Bronchial epithelial cell (primary cell): Measurements from ENCODE around the gene SMIM45.
"Not testable (repeated sequence)": the region's sequence is repeated elsewhere in the genome, so short reads cannot be mapped to it uniquely, and the experiment has no call there.

Source experiments
- DNase-seq: peaks from one replicate; pipeline ENCODE4 v3.0.0-alpha.2; 2010; ENCODE audit warnings: low read depth
- FAIRE-seq: peaks from 2 replicates; lab custom pipeline; 2011; peaks lifted over from hg19 to GRCh38; lab: Jason Lieb, UNC
- H3K27me3 ChIP-seq: 2 replicates; pipeline ENCODE4 v1.5.1; 2011; ENCODE audit warnings: low read length; ENCODE audit not compliant: control insufficient read depth, insufficient read depth
- H3K36me3 ChIP-seq: 2 replicates; pipeline ENCODE4 v1.5.1; 2011; ENCODE audit warnings: low read length; ENCODE audit not compliant: control insufficient read depth, insufficient read depth
- H3K4me3 ChIP-seq: 2 replicates; pipeline ENCODE4 v1.5.1; 2011; ENCODE audit warnings: mild to moderate bottlenecking, low read depth, low read length, control low read depth
- CTCF ChIP-seq: IDR thresholded peaks from 2 replicates; pipeline ENCODE4 v1.5.1; 2011; ENCODE audit warnings: mild to moderate bottlenecking, moderate library complexity, low read length, control low read depth, inconsistent platforms; ENCODE audit not compliant: insufficient read depth, severe bottlenecking

SMIM45 gene

GRCh38 chr22:41947424-41948080 lies 4.4 kb upstream of the SMIM45 start:
- DNase-seq (no peak), FAIRE-seq (no peak)
- Histone ChIP-seq H3K4me3 (no peak overlapping the region), H3K27me3 (no peaks in the 10 kb centered on the region), H3K36me3 (no peaks in the 10 kb centered on the region)
- no peak for TF ChIP-seq CTCF

GRCh38 chr22:41948142-41948541 lies 3.8 kb upstream of the SMIM45 start:
- FAIRE-seq (no peak), DNase-seq (no peak)
- TF ChIP-seq CTCF = no peak
- H3K27me3 ChIP-seq = no peaks in the 10 kb centered on the region
- H3K36me3 ChIP-seq = no peaks in the 10 kb centered on the region
- H3K4me3 ChIP-seq = no peak overlapping the region

- H3K27me3 ChIP-seq, FAIRE-seq, H3K4me3 ChIP-seq, H3K36me3 ChIP-seq, DNase-seq: not testable (repeated sequence)
Observed at GRCh38 chr22:41948928-41949296, 3.0 kb upstream of the SMIM45 start.

GRCh38 chr22:41949297-41949965 lies 2.5 kb upstream of the SMIM45 start:
- TF ChIP-seq CTCF = no peak

GRCh38 chr22:41952713-41953112 lies 763 bp downstream of the SMIM45 start:
- Histone ChIP-seq H3K27me3 (no peaks in the 10 kb centered on the region), H3K4me3 (no peak overlapping the region), H3K36me3 (no peaks in the 10 kb centered on the region)
- DNase-seq = no peak
- FAIRE-seq = no peak
- TF ChIP-seq CTCF = no peak

More at GRCh38 chr22:41949297-41949965, 2.5 kb upstream of the SMIM45 start:
- Histone ChIP-seq H3K4me3 (no peak overlapping the region), H3K36me3 (no peaks in the 10 kb centered on the region), H3K27me3 (no peaks in the 10 kb centered on the region)
- DNase-seq (no peak), FAIRE-seq (no peak)

- DNase-seq = no peak
- no peak for FAIRE-seq
- peak overlapping the region; percentile 23 for H3K4me3 ChIP-seq
Observed at GRCh38 chr22:41957941-41958556, 6.1 kb downstream of the SMIM45 start.

More at GRCh38 chr22:41957941-41958556, 6.1 kb downstream of the SMIM45 start:
- Histone ChIP-seq H3K27me3 (peaks cover 2% of the 10 kb centered on the region), H3K36me3 (no peaks in the 10 kb centered on the region)
- TF ChIP-seq CTCF = no peak
